Tibial nerve (tissue), 4 donors: ENCODE results near the gene CARMIL1.

Experiments used
- CTCF ChIP-seq, 5 experiments: fragments of 200-600 bp in 3 of 5; fragments of 450-650 bp in 2 of 5; sonication (generic) in 3 of 5; IDR thresholded peaks; one replicate each; pipeline ENCODE4 v1.5.1; 2016 to 2019; ENCODE audit warnings: antibody characterized with exemption in 5 of 5, mild to moderate bottlenecking in 3 of 5, moderate library complexity in 2 of 5
- EP300 ChIP-seq, 2 donors: sonication (generic); formaldehyde crosslinking; IDR thresholded peaks; one replicate each; pipeline ENCODE4 v1.6.1; 2017; ENCODE audit warnings: antibody characterized with exemption in 2 of 2, mild to moderate bottlenecking in 1 of 2
- POLR2A ChIP-seq, 2 donors: fragments of 450-650 bp; IDR thresholded peaks; one replicate each; pipeline ENCODE4 v1.6.1; 2017; ENCODE audit warnings: antibody characterized with exemption in 2 of 2, mild to moderate bottlenecking in 2 of 2, moderate library complexity in 2 of 2

DNA sequence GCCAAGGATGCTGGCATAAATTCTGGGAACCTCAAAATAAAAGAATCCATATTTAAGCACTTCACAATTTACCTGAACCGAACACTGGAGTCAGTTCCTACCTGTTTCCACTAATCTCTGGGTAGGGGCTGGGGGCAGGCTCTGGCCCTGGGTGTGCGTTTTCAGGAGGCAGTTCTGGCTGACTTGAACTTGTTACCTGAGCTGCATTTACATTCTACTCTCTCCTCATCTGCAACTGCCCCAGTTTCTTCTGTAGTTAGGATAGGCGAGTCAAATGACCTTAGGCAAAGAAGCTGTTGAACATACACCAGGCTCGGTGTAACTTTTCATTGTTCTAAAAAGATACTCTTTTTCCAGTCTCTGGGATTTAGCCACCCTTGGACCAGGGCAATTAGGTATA is 13.2 kb downstream of the CARMIL1 start:
- TF ChIP-seq POLR2A (IDR thresholded peaks at IDR 0.05) (no peak), CTCF (IDR thresholded peaks at IDR 0.05) (no peak), EP300 (IDR thresholded peaks at IDR 0.05) (no peak)
